GM23248 (cell line): ENCODE data around the gene MBD1. TPM values are rescaled to one million over a fixed set of nuclear protein-coding genes. Genes with fewer than 3 reads are reported as not detected.
A peak's percentile ranks its signal among the peaks of the same experiment; 100 is the strongest.

Source experiments
- DNase-seq: peaks from one replicate; pipeline ENCODE4 v3.0.0-alpha.2; 2015
- H2AFZ ChIP-seq: fragments of 200-600 bp; sonication (generic); 2 replicates; pipeline ENCODE4 v1.6.1; 2016; ENCODE audit warnings: antibody characterized with exemption
- H3F3A ChIP-seq: fragments of 200-600 bp; sonication (generic); 2 replicates; pipeline ENCODE4 v1.6.1; 2016; ENCODE audit warnings: mild to moderate bottlenecking, antibody characterized with exemption, mixed run types; ENCODE audit not compliant: insufficient read depth
- H3K27ac ChIP-seq: fragments of 200-600 bp; sonication (generic); 2 replicates; pipeline ENCODE4 v1.5.1; 2016; ENCODE audit warnings: mild to moderate bottlenecking
- H3K27me3 ChIP-seq: fragments of 200-600 bp; sonication (generic); replicated peaks from 2 replicates; pipeline ENCODE4 v1.6.1; 2016; ENCODE audit warnings: mild to moderate bottlenecking; ENCODE audit not compliant: insufficient read depth
- H3K36me3 ChIP-seq: fragments of 200-600 bp; sonication (generic); 2 replicates; pipeline ENCODE4 v1.6.1; 2016; ENCODE audit warnings: low read depth, mild to moderate bottlenecking
- H3K4me1 ChIP-seq: fragments of 200-600 bp; sonication (generic); 2 replicates; pipeline ENCODE4 v1.6.1; 2016; ENCODE audit warnings: mild to moderate bottlenecking; ENCODE audit not compliant: insufficient read depth
- H3K4me2 ChIP-seq: fragments of 200-600 bp; sonication (generic); one replicate; pipeline ENCODE4 v1.6.1; 2016; ENCODE audit warnings: mild to moderate bottlenecking; ENCODE audit not compliant: unreplicated experiment
- H3K4me3 ChIP-seq: fragments of 200-600 bp; sonication (generic); 2 replicates; pipeline ENCODE4 v1.5.1; 2016; ENCODE audit warnings: mild to moderate bottlenecking
- H3K79me2 ChIP-seq: fragments of 200-600 bp; sonication (generic); 2 replicates; pipeline ENCODE4 v1.6.1; 2016; ENCODE audit warnings: mild to moderate bottlenecking; ENCODE audit not compliant: insufficient read depth
- H3K9ac ChIP-seq: fragments of 200-600 bp; sonication (generic); 2 replicates; pipeline ENCODE4 v1.6.1; 2016; ENCODE audit warnings: mild to moderate bottlenecking
- H3K9me2 ChIP-seq: fragments of 200-600 bp; sonication (generic); 2 replicates; pipeline ENCODE4 v1.6.1; 2016; ENCODE audit warnings: mixed run types, mild to moderate bottlenecking, moderate library complexity; ENCODE audit not compliant: insufficient read depth
- H3K9me3 ChIP-seq: fragments of 200-600 bp; sonication (generic); one replicate; pipeline ENCODE4 v1.6.1; 2017; ENCODE audit warnings: low read depth
- H4K20me1 ChIP-seq: fragments of 200-600 bp; sonication (generic); 2 replicates; pipeline ENCODE4 v1.6.0; 2016; ENCODE audit not compliant: insufficient read depth
- EZH2 ChIP-seq: fragments of 200-600 bp; sonication (generic); IDR thresholded peaks from 2 replicates; pipeline ENCODE4 v1.6.1; 2018; ENCODE audit warnings: antibody characterized with exemption, mild to moderate bottlenecking; ENCODE audit not compliant: insufficient read depth, poor library complexity, severe bottlenecking
- EZH2phosphoT487 ChIP-seq: fragments of 200-600 bp; sonication (generic); IDR thresholded peaks from 2 replicates; pipeline ENCODE4 v1.6.1; 2018; ENCODE audit warnings: antibody characterized with exemption, moderate library complexity, mild to moderate bottlenecking, low read depth; ENCODE audit not compliant: insufficient read depth
- WGBS, 2 experiments: methylation state at CpG; one replicate each; pipeline ENCODE4 v1.1.6; 2015 to 2017; ENCODE audit warnings: low lambda C conversion rate in 2 of 2, low coverage in 1 of 2; ENCODE audit errors: missing lambda C conversion rate in 2 of 2; 5-methylcytosine and 5-hydroxymethylcytosine counted together
- in situ Hi-C: fragments of 300-500 bp; cut with MboI; formaldehyde crosslinking; loops from 2 replicates; pipeline ENCODE4 v1.15.0; 2020
- polyA plus RNA-seq: library from polyadenylated mRNA; unstranded; fragments of >200 nt; fragmentation: Nextera tagmentation; extraction: Ambion mirVana; gene quantifications from 2 replicates; pipeline ENCODE4 v1.2.1, GENCODE V29; 2016
- total RNA-seq: library from RNA; depleted of rRNA; stranded (reverse); fragments of >200 nt; shearing (Covaris generic); gene quantifications from 2 replicates; pipeline ENCODE4 v1.2.3, GENCODE V29; 2014

The MBD1 gene
- total and polyA plus RNA-seq, 2 experiments from 2014 or later, result 36.2 to 68.0 TPM

GRCh38 chr18:50287441-50288347, 6.4 kb upstream of the MBD1 start, which contains the start of gene CXXC1:
Gene CXXC1, minus strand, starts transcription at chr18:50287692. Its CDS starts 103 bp downstream, at chr18:50287589.
- Histone ChIP-seq H3F3A (no peaks in the 10 kb centered on the region), H3K9me2 (no peaks in the 10 kb centered on the region), H2AFZ (peak within 1 kb of the TSS; percentile 95), H3K36me3 (no peaks in the 10 kb centered on the region), H3K4me2 (peak within 1 kb of the TSS; percentile 86), H3K4me1 (no peaks in the 10 kb centered on the region), H3K9me3 (no peaks in the 10 kb centered on the region), H3K9ac (peak within 1 kb of the TSS; percentile 78), H3K27me3 (no peaks in the 10 kb centered on the region), H3K79me2 (peaks cover 15% of the 10 kb centered on the region), H3K4me3 (peak within 1 kb of the TSS; percentile 92), H3K27ac (peak within 1 kb of the TSS; percentile 54), H4K20me1 (no peaks in the 10 kb centered on the region)
- 1% methylated on average over 69 to 76 of the region's 76 CpGs for WGBS, 2 experiments
- TF ChIP-seq EZH2phosphoT487 (no peak), EZH2 (no peak)
- DNase-seq, result peak; percentile 99
- in situ Hi-C loops, result no loop called here

- peak overlapping the region; percentile 95 for H2AFZ ChIP-seq
- no peaks in the 10 kb centered on the region for H3F3A ChIP-seq
- no peaks in the 10 kb centered on the region for H3K36me3 ChIP-seq
- peaks cover 22% of the 10 kb centered on the region for H3K79me2 ChIP-seq
- no peaks in the 10 kb centered on the region for H3K27me3 ChIP-seq
- H3K4me1 ChIP-seq, result 0 out of 2 replicates have a peak, but pooled peaks cover 2% of the 10 kb centered on the region
- peak overlapping the region; percentile 78 for H3K9ac ChIP-seq
- WGBS, 2 experiments, result 1% methylated on average over 27 of the region's 27 CpGs
- no peaks in the 10 kb centered on the region for H3K9me2 ChIP-seq
- in situ Hi-C loops, result no loop called here
- TF ChIP-seq EZH2phosphoT487, result no peak
- TF ChIP-seq EZH2, result no peak
- H3K27ac ChIP-seq, result peak overlapping the region; percentile 54
- DNase-seq, result no peak
- H4K20me1 ChIP-seq, result no peaks in the 10 kb centered on the region
- H3K4me2 ChIP-seq, result peak overlapping the region; percentile 65
- H3K4me3 ChIP-seq, result peak overlapping the region; percentile 92
- H3K9me3 ChIP-seq, result no peaks in the 10 kb centered on the region
These were observed 5.7 kb upstream of the MBD1 start for GRCh38 chr18:50287028-50287440.

GRCh38 chr18:50286391-50287027, 5.2 kb upstream of the MBD1 start:
- no peaks in the 10 kb centered on the region for H3K27me3 ChIP-seq
- peak overlapping the region; percentile 54 for H3K27ac ChIP-seq
- no peaks in the 10 kb centered on the region for H4K20me1 ChIP-seq
- DNase-seq, result peak; percentile 73
- H3K4me1 ChIP-seq, result 0 out of 2 replicates have a peak, but pooled peaks cover 3% of the 10 kb centered on the region
- TF ChIP-seq EZH2, result no peak
- peak overlapping the region; percentile 78 for H3K9ac ChIP-seq
- 3 to 8% methylated on average over 22 to 23 of the region's 23 CpGs for WGBS, 2 experiments
- H3K4me2 ChIP-seq, result peak overlapping the region; percentile 65
- no peaks in the 10 kb centered on the region for H3K9me2 ChIP-seq
- H2AFZ ChIP-seq, result peak overlapping the region; percentile 95
- H3K79me2 ChIP-seq, result peaks cover 24% of the 10 kb centered on the region
- no peaks in the 10 kb centered on the region for H3F3A ChIP-seq
- no peaks in the 10 kb centered on the region for H3K9me3 ChIP-seq
- in situ Hi-C loops, result no loop called here
- no peaks in the 10 kb centered on the region for H3K36me3 ChIP-seq
- H3K4me3 ChIP-seq, result peak overlapping the region; percentile 92

GRCh38 chr18:50285631-50286321, 4.5 kb upstream of the MBD1 start:
- peak overlapping the region; percentile 65 for H3K4me2 ChIP-seq
- H4K20me1 ChIP-seq, result no peaks in the 10 kb centered on the region
- no peaks in the 10 kb centered on the region for H3K9me3 ChIP-seq
- H3K9me2 ChIP-seq, result no peaks in the 10 kb centered on the region
- in situ Hi-C loops, result no loop called here
- no peaks in the 10 kb centered on the region for H3K36me3 ChIP-seq
- no peak overlapping the region for H3K4me3 ChIP-seq
- H2AFZ ChIP-seq, result no peak overlapping the region
- 0 out of 2 replicates have a peak overlapping the region, but pooled peaks have one; percentile 12 for H3K27ac ChIP-seq
- TF ChIP-seq EZH2 (no peak), EZH2phosphoT487 (no peak)
- peak overlapping the region; percentile 78; the same call in 1 of the 2 replicates for H3K9ac ChIP-seq
- 98 to 100% methylated on average over 21 to 24 of the region's 24 CpGs for WGBS, 2 experiments
- H3K27me3 ChIP-seq, result no peaks in the 10 kb centered on the region
- no peaks in the 10 kb centered on the region for H3F3A ChIP-seq
- no peak for DNase-seq
- H3K4me1 ChIP-seq, result 0 out of 2 replicates have a peak, but pooled peaks cover 3% of the 10 kb centered on the region
- peaks cover 28% of the 10 kb centered on the region for H3K79me2 ChIP-seq
